ENCODE measurements around the gene MBD5.

MBD5 gene

GRCh38 chr2:148301362-148301761 lies 280.5 kb downstream of the MBD5 start:
- no peak for TF ChIP-seq CTCF (IDR thresholded peaks at IDR 0.05; ENCODE audit: insufficient read depth, low read length, missing control alignments)
- no peak for DNase-seq (ENCODE audit: low read depth, low spot score)
- ChIA-PET POLR2A (no interaction called here), CTCF (interaction anchor here (0.7 to 1.4 kb wide), 3 partner anchors 11 to 311 kb away, joined by 3 to 4 read pairs (median 3); no protein-coding TSS in a partner anchor)
- H3K4me3 ChIP-seq (ENCODE audit: low read depth, low read length), result no peak overlapping the region

- TF ChIP-seq CTCF (IDR thresholded peaks at IDR 0.05; ENCODE audit: insufficient read depth, low read length, missing control alignments), result no peak
- ChIA-PET CTCF (interaction anchor here (1.2 kb wide), 1 partner anchor 10 kb away, joined by 3 read pairs; no protein-coding TSS in a partner anchor), POLR2A (no interaction called here)
- no peak overlapping the region for H3K4me3 ChIP-seq (ENCODE audit: low read depth, low read length)
- no peak for DNase-seq (ENCODE audit: low read depth, low spot score)
Measured at GRCh38 chr2:148302526-148302925, 281.6 kb downstream of the MBD5 start.

DNA sequence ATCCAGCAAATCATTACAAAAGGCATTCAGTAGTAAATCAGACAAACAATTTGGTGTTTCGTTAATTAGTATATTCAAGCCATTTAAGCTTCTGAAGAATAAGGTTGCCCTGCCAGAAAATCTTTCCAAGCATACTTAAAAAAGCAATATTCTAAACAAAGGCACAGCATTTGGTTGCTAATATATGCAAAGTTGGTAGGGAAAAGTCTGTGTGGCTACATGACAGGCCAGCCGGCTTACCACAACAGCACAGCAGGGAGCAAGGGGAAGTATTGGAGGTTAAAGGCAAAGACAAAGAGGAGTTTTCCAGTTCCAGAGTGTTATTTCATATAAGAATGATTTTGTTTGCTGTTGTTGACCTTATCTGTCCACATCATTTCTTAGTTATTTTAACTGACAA lies 282.3 kb downstream of the MBD5 start:
- no peak for TF ChIP-seq CTCF (IDR thresholded peaks at IDR 0.05; ENCODE audit: insufficient read depth, low read length, missing control alignments)
- CTCF ChIA-PET, result interaction anchor here (1.1 kb wide), 1 partner anchor 206 kb away, joined by 3 read pairs; no protein-coding TSS in a partner anchor
- POLR2A ChIA-PET, result no interaction called here
- no peak for DNase-seq (ENCODE audit: low read depth, low spot score)
- H3K4me3 ChIP-seq (ENCODE audit: low read depth, low read length), result no peak overlapping the region

DNA sequence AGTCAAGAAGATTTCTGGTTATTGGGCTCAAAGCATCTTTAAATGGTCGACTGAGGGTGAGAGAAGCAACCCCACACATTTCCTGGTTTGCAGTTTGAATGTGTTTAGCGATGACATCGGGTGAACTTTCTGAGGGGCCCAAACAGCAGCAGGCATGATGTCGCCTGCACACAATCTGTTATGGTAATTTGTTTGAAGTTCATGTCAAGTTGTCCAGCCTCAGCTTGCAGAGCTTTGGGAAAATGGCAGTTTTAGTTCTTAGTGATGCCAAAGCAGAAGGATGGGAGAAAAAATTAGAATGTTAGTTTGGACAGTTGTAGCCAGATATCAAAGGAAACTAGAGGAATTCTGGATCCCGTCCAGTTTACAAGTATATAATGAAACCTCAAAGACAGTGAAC lies 284.6 kb downstream of the MBD5 start:
- H3K4me3 ChIP-seq (ENCODE audit: low read depth, low read length), result no peak overlapping the region
- ChIA-PET CTCF (no interaction called here), POLR2A (no interaction called here)
- DNase-seq (ENCODE audit: low read depth, low spot score), result no peak
- no peak for TF ChIP-seq CTCF (IDR thresholded peaks at IDR 0.05; ENCODE audit: insufficient read depth, low read length, missing control alignments)

- DNase-seq (ENCODE audit: low read depth, low spot score), result no peak
- no peak for TF ChIP-seq CTCF (IDR thresholded peaks at IDR 0.05; ENCODE audit: insufficient read depth, low read length, missing control alignments)
- POLR2A ChIA-PET, result no interaction called here
- no peak overlapping the region for H3K4me3 ChIP-seq (ENCODE audit: low read depth, low read length)
- CTCF ChIA-PET, result no interaction called here
Measured at GRCh38 chr2:148306027-148306426, 285.1 kb downstream of the MBD5 start.

DNA sequence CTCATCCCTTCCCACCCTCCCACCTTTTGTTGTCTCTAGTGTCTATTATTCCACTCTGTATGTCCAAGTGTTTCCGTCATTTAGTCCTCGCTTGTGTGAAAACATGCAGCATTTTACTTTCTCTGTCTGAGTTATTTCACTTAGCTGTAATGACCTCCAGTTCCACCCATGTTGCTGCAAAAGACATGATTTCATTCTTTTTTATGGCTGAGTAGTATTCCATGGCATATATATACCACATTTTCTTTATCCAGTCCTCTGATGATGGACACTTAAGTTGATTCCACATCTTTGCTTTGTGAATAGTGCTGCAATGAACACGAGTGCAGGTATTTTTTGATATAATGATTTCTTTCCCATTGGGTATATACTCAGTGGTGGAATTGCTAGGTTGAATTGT lies 296.7 kb downstream of the MBD5 start:
- no peak for TF ChIP-seq CTCF (IDR thresholded peaks at IDR 0.05; ENCODE audit: insufficient read depth, low read length, missing control alignments)
- H3K4me3 ChIP-seq (ENCODE audit: low read depth, low read length), result no peak overlapping the region
- POLR2A ChIA-PET, result no interaction called here
- CTCF ChIA-PET, result no interaction called here
- DNase-seq (ENCODE audit: low read depth, low spot score), result no peak
